ENCODE measurements around the gene TTC31.

TTC31 gene

DNA sequence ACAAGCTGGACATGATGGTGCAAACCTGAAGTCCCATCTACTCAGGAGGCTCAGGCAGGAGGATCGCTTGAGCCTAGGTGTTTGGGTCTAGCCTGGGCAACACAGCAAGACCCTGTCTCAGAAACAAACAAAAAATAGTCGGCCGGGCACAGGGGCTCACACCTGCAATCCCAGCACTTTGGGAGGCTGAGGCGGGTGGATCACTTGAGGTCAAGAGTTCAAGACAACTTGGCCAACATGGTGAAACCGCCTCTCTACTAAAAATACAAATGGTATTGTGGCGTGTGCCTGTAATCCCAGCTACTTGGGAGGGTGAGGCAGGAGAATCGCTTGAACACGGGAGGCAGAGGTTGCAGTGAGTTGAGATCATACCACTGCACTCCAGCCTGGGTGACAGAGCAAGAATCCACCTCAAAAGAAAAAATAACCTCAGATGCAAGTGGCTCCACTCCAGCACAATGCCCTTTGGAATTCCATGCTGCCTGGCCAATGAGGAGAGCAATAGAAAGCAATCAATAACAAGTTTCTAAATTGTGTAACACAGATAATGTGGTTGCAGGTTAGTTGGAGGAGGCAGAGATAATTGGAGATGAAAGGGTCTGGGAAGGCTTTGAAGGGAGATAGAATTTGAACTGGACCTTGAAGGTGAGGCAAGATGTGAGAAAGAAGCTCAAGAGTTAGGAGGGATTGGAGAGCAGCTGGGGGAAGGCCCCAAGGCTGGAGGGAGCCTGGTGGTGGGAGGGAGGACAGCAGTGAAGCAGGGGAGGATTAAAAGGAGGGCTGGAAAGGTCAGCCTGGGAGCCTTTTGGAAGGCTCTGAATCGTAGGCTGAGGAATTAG, 6.0 kb downstream of the TTC31 start:
- DNase-seq (ENCODE audit: low read depth) = no peak

DNA sequence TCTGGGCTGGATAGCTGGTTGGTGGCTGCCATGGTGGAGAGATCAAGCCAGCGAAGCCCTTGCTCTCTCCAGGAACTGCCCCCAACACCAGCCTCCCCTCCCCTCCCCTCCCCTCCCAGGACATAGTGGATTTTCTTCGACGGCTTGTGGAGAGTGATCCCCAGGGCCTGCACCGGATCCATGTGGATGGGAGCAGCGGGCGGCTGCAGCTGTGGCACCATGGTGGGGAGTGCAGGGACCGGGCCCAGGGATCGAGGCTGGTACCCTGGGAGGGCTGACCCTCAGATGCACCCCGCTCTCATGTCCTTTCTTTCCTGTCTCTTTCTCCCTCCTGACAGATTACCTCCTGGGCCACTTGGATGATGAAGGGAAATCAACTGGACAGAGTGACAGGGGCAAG, 7.0 kb downstream of the TTC31 start:
- DNase-seq (ENCODE audit: low read depth) = no peak

DNA sequence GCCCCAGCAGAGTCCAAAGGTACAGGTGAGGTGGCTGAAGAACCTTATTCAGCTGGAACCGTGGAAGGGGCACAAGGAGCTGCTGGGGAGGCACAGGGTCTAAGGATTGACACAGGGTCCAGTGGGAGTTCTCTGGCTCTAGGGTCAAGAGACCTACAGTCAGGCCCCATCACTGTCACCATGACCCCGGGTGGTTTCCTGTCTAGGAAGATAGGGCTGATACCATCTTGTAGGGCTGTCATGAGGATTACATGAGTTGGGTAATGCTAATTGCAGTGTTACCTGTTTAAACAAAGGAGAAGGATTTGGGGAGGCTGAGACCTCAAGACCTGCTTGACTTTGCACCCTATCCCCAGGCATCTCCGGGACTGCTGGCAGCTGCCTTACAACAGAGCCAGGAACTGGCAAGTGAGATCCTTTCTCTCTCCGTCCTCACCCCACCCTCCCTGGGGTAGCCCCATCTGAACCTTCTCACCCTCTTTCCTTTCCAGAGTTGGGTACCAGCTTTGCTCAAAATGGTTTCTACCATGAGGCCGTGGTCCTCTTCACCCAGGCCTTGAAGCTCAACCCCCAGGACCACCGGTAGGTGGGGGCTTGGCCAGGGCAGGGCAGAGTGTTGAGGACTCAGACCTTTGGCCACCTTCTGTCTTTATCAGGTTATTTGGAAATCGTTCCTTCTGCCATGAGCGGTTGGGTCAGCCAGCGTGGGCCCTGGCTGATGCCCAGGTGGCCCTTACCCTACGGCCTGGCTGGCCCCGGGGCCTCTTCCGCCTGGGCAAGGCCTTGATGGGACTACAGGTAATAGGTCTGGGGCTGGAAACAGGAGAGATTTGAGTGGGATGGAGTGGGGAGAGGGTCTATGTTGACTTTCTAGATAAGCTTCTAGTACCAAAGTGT, 9.0 kb downstream of the TTC31 start:
- DNase-seq (ENCODE audit: low read depth) = no peak

DNA sequence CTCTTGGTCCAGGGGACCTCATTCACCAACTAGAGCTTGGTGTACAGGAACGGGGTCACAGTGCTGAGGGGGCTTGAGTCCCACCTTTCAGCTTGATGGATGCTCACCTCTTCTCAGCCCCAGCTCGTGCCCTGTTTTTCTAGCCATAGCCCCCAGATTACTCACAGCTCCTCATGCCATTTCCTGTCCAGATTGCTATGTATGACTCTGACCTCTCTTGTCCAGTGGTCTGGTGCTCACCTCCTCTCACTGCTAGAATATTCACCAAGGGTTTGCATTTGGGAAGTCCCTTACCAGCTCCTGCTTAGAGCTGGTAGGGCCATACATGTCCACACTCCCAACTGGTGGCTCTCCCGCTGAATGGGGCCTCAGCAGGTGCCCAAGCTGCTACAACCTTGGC, 10.7 kb downstream of the TTC31 start:
- peak; percentile 80 for DNase-seq (ENCODE audit: low read depth)

DNA sequence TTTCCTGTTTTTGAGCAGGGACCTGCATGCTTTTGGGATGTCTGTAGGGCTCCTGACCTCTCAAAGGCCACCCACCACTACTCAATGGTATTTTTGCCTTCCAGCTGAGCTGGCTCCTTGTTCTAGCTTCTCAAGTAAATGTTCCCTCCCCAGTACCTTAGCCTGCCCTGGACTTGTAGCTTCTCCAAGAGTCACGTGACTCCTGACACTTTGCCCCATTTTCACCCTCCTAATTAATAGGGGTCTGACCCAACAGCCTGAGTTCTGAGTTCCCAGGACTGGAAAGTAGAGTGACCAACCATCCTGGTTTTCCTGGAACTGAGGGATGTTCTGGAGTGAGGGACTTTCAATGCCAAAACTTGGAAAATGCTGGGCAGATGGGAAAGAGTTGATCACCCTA, 12.6 kb downstream of the TTC31 start:
- DNase-seq (ENCODE audit: low read depth) = no peak

DNA sequence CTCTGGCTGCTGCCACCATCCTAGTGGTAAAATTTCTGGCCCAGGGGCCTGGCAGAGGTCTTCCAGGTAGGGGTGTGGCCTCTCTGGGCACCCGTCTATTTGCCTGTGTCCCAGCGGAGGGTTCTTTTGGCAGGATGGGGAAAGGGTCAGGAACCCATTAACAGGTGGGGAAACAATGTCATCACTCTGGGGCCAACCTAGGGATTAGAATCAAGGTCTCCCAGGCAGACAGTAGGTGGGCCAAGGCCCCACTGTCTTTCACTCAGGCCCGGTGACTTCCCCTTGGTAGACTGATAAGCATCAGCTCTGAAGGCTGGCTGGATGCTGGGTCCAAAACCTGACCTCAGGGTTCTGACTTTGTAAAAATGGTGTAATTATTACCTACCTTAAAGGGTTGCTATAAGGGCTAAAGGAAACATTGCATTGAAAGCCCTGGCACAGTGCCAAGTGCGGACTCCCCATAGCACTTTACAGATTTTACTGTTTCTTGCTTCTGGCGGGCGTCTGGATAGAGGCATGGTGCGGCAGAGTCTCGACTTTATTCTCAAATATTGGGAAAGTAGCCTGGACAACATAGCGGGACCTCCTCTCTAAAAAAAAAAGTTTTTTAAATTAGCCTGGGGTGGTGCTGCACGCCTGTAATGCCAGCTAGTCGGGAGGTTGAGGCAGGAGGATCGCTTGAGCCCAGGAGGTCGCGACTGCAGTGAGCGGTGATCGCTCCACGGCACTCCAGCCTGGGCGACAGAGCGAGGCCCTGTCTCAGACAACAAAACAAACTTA, 14.3 kb downstream of the TTC31 start:
- no peak for DNase-seq (ENCODE audit: low read depth)

DNA sequence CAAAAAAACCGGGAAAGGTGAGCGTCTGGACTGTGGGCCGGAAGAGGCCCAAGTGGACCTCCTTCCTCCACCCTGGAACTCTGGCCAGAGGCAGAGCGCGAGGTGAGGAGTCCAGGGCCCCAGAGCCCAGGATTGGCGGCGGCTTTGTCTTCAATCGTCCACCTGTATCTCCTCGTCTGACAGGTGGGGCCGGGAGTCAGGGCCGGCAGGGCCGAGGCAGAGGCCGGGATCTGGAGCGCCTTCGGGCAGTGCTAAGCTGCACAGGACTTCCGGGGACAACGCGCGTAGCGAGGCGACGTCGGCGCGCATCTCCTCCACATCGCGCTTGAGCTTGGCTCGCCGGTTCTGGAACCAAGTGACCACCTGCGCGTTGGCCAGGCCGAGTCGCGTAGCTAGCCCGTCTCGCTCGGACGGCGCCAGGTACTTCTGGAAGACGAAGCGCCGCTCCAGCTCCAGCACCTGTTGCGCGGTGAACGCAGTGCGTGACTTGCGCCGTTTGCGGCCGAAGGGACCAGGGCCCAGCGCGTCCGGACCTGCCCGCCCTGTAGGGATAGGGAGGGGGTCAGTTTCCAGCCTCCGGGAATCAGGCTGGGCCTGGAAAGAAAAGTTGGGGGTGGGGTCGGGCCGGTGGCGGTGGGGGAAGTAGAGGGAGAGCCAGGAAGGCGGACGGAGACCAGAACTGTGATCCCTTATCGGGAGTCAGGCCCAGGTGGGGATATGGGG, 15.1 kb downstream of the TTC31 start:
- no peak for DNase-seq (ENCODE audit: low read depth)

DNA sequence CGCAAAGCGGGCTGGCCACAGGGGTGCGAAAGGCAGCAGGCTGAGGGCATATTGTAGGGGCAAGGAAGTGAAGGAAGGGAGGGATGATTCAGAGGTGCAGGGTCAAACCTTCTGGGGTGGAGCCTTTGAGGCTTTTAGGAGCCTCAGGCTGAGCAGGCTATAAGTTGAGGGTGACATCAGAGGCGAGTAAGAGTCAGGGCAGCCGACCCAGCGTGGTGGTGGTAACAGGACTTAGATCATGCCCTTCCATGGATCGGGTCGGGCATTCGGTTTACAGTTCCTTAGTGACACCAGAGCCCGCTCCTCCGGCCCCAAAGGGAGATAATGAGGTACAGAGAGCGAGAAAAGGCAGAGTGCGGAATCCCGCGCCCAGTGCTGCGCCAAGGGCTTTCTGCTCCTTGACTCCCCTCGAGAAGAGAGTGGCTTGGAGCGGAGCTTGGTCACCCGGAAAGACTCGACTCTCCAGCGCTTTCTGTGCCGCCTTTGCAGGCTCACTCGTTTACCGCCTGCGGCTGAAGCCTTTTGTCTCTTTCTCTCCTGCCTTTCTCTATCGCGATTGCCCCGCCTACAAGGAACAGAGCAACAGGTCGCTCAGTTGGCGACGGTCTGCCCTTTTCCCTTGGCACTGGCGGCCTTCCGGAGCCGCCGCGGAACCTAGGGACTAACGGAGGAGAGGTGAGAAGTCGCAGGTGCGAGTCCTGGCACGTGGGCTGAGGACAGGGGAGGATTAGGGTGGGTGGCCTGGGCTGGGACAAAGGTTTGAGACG, 15.8 kb downstream of the TTC31 start:
- DNase-seq (ENCODE audit: low read depth) = peak; percentile 83

DNA sequence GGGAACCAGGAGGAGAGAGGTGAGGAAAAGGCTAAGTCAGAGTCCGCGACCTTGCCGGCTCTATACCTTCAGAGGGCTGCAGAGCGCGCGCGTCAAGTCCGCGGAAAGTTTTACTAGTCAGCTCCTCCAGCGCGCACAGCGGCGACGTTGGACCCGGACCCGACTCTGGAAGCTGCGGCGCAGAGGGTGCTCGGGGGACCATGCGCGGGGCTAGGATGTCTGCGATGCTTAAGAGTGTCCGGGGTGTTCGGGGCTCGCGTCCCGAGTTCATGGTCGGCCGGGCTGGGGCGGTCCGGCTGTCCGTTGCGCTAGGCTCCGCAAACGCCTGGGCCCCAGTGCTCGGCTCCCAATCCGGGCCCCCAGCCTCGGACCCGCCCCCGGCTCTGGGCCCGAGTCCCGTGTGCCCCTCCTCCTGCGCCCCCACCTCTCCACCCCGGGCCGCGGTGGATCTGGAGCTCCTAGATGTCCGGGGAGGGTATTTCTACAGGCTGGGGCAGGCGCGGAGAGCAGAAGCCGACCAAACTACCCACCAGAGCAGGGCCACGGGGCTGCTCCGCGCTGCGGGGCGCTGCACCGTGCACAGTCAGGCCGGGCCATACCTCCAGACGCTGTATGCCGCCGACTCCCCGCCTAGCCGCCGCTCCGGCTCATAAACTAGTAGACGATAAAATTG, 16.5 kb downstream of the TTC31 start, which contains the start of gene LBX2:
TSS of gene LBX2 (minus strand) at position 337 of the 673 bp plus-strand sequence. CDS start at position 271, 66 bp downstream.
- DNase-seq (ENCODE audit: low read depth) = peak; percentile 41

DNA sequence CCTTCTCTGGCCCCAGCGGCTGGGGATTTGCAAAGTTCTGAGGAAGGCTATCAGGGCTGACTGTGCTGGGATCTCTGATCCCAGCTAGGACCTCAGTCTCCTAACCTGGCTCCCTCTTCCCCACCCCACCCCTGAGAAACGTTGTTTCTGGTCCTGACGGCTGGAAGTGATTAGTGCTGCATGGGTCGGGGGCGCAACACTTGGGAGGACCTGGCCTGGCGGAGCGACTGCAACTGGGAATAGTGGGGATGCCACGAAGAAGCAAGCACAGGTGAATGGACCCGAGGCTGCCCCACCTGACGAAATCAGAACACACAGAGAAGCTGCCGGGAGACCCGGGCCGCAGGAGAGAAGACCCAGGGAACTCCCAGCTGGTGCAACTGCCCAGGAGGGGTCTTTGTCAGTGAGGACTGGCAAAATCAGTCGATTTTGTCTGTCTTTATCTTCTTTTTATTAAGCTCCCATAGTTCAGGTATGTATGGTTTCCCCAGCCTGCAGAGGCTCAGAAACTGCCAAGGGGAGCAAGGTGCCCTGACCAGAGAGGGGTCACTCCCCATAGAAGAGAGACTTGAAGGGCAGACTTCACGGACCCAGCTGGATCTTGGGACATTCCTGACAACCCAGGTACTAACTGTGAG, 17.2 kb downstream of the TTC31 start:
- DNase-seq (ENCODE audit: low read depth) = no peak

DNA sequence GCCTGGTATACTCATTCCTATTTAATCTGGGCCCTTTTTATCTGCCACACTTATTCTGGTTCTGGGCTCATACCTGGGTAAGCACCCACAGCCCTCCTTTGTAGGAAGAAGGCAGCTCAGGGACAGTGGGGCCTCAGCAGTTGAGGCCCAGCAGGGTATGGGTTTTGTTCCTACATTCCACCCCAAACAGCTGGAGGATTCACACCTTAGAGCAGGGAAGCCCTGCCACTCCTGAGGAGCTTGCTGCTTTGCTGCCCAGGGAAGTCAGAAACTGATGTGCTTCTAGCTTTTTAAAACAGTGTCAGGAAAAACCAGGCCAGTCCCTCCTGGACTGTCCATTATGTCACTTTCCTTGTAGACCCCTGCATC, 17.7 kb downstream of the TTC31 start:
- DNase-seq (ENCODE audit: low read depth) = no peak

DNA sequence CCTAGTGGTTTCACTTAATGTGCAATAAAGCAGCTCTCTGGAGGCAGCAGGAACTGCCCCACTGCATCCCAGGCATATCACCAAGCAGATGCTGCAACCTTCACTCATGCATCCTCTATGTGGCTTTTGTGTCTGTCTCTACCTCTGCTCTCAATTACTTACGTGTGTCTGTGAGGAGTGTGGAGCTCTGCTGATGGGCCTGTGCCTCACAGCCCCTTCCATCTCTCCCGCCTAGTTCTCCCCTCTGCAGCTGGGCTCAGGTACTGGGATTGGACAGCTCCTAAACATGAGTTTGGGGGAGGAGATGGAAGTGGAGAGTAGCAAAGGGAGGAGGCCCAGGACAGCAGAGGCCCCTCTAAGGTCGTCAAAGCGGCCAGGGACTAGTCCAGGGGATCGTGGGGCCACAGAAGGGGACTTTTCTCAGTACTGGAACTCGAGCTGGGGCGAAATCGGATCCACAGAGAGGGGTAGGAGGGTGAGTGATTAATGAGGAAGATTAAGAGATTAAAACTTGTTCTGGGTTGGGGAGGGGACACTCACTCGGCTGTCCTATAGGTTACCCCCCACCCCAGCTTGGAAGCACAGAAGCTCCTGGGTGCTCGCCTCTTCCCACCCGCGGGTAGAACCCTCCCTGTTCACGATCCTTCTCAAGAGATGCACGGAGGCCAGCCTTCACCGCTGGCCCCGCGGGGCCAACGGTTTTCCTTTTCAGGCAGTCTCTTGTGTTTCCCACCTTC, 18.6 kb downstream of the TTC31 start:
- DNase-seq (ENCODE audit: low read depth) = no peak

DNA sequence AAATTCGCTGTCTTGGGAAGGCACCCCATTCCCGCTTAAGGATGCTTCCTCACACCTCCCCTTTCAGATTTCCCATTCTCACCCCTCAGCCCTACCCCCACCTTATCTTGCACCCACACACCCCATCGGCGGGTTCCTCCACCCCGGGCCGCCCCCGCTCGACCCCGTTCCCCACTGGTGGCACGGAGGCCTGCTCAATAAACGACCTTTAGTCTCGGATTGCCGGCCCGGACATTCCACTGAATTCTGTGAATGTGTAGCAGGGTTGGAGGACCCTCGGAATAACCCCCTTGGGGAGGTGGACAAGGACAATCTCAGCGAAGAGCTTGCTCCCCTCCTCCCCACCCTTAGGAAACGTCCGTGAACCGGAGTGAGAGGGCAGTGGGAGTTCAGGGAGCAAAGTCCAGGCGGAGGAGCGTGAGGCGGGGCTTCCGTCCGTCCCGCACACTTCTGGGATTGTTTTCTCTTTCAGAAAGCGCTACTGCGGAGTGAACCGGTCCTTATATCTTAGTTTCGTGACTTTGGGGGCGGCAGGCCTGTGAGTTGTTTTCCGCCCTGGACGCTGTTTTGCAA, 19.4 kb downstream of the TTC31 start:
- DNase-seq (ENCODE audit: low read depth) = no peak

DNA sequence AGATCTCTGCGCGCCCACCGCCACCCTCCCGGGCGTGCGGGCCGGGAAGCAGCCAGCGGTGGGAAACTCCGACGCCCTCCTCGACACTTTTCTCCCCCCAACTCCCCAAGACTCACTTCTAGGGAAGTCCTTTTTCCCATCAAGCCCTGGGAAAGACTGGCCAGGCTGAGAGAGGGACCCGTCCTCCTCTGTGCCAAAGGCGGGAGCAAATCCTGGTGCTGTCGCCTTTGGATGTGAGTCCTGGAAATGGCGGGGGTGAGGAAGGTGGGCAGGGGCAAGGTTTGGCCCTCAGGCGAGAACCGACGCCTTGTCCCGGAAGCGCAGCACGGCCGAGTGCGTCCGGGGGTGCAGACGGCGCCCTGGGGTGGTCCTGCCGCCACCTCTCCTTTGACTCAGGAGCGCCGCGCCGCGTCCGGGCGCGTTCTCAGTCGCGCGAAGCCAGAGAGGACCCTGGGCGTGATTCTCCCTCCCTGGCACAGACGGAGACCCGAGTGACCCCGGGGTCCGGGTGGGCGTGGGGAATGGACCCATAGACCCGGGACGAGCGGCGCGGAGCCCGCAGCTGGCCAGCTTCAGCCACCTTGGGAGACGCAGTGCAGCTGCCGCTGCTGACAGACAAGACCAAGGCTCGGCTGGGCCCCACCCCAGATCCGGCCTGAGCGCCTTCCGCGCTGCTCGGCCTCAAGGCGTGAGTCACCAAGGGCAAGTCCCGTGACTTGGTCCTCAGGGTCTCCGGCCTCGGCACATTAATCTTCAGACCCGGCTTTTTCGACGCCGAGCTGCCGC, 20.0 kb downstream of the TTC31 start:
- DNase-seq (ENCODE audit: low read depth) = peak; percentile 92

DNA sequence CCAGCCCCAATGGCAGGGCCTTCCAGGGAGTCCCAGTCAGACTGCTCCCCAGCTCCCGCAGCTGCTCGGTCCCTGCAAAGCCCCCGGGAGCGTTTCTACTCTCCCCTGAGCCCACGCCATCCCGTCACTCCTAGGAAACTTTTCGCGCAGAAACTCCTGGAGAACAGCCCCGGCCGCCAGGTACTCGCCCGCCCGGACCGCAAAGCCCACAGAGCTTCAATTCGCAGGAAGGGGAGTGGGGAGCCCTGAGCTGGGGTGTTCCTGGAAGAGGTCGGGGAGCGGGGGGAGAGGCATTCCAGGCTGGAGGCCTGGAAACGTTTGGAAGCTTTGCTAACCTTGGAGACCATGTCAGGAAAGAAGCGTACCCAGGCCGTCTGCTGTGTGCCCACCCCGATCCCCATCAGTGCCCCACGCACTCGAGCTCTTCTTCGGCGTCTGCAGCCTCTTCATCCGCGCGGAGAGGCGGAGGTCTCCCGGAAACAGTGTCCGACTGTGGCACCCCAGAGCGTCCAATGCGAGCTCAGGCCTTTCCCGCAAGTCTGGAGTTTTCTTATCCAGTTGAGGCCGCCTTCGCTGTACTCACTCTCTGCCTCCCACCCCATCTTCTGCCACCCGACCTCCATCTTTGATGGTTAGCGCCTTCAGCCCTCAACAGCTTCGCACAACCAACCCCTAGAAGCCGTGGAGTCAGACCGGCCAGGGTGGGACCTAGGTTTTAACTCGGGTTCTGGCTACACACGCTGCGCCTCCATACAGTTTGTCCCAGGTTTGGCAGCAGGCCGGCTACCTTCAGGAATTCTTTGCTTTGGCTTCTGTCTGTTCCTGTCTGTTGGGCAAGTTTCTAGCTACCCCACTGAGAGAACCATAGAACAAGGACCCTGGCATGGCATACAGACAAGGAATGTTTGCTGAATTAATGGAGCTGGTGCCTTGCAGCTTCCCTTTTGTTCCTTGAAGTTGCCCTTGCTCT, 20.9 kb downstream of the TTC31 start:
- DNase-seq (ENCODE audit: low read depth) = peak; percentile 52

DNA sequence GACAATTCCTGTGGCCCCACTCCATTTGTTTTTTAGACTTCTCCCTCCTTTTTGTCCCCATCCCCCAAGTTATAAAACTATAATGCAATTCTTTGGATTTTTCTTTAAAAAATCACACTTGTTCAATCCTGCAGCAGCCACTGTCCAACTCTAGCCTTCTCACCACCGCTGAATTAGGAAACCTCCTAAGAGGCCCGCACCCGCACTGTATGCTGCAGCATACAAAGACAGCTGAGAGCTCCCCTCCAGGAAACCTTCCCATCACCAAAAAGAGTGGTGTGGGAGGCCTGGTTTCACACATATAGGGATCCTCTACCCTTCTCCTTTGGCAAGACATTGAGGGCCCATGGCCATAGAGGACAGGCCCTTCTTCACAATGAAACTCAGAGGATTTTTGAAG, 21.7 kb downstream of the TTC31 start:
- no peak for DNase-seq (ENCODE audit: low read depth)

Data from ELR (cell line).